SU-DHL-6 (cell line): ENCODE results near the gene SDC1.

Experiments
- CTCF ChIP-seq: fragments of 200-600 bp; sonication (generic); IDR thresholded peaks from one replicate; pipeline ENCODE4 v1.5.1; 2017; ENCODE audit warnings: antibody characterized with exemption, mild to moderate bottlenecking, low read length, moderate library complexity; ENCODE audit not compliant: insufficient read depth, poor library complexity, severe bottlenecking
- EZH2phosphoT487 ChIP-seq: fragments of 200-600 bp; sonication (generic), shearing (Covaris generic); conservative IDR thresholded peaks from 2 replicates; pipeline ENCODE4 v1.6.1; 2018; ENCODE audit warnings: mild to moderate bottlenecking, antibody characterized with exemption, low read length, moderate library complexity, mixed read lengths

- TF ChIP-seq CTCF (no peak), EZH2phosphoT487 (no peak)
Observed at GRCh38 chr2:20188201-20188600, 36.7 kb downstream of the SDC1 start.
